HG03565 (cell line): ENCODE data around the gene PAQR6.
"Not testable (repeated sequence)": the region's sequence is repeated elsewhere in the genome, so short reads cannot be mapped to it uniquely, and the experiment has no call there.

Experiments
- ATAC-seq: cut with Tn5 transposase; IDR thresholded peaks from one replicate; pipeline ENCODE4 v1.9.1; 2021; ENCODE audit warnings: mild to moderate bottlenecking, moderate library complexity; ENCODE audit not compliant: unreplicated experiment

Gene PAQR6

GRCh38 chr1:156233426-156234127, 14.3 kb downstream of the PAQR6 start:
- no peak for ATAC-seq

DNA sequence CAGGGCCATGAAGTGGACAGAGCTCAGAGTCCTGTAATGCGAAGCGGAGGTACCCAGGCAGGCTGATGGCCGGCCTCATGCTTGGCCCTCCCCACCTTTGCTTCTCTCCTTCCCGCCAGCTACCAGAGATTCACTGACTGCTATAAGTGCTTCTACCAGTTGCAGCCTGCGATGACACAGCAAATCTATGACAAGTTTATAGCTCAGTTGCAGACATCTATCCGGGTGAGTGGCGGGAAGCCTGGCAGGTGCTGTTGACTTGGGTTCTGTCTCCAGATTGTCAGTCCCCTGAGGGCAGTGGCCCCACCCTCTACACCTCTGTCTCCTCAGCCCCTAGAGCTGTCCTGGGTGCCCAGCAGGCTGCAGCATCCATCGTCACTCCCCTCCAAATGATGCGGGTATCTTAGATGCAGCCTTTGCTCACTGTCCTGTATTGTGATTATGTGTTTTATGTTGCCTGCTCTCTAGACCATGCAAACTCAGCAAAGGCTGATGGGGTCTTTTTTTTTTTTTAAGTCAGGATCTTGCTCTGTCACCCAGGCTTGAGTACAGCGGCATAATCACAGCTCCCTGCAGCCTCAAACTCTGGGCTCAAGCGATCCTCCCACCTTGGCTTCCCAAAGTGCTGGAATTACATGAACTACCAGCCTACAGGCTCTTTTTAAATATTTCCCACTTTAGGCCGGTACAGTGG, 15.5 kb downstream of the PAQR6 start:
- ATAC-seq, result no peak

DNA sequence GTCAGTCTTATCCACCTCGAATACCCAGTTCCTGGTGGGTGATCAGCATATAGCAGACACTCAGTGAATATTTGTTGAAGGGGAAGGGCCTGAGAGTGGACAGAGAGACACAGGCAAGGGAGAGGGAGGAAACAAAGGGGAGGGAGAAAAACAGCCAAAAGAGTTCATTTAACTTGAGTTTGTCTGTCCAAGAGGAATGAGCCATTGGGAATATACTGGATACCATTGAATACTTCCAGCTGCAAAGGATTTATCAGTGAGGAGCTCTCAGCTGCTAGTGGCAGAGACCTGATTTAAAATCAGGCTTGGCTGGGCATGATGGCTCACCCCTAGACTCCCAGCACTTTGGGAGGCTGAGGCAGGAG, 17.4 kb downstream of the PAQR6 start:
- no peak for ATAC-seq

DNA sequence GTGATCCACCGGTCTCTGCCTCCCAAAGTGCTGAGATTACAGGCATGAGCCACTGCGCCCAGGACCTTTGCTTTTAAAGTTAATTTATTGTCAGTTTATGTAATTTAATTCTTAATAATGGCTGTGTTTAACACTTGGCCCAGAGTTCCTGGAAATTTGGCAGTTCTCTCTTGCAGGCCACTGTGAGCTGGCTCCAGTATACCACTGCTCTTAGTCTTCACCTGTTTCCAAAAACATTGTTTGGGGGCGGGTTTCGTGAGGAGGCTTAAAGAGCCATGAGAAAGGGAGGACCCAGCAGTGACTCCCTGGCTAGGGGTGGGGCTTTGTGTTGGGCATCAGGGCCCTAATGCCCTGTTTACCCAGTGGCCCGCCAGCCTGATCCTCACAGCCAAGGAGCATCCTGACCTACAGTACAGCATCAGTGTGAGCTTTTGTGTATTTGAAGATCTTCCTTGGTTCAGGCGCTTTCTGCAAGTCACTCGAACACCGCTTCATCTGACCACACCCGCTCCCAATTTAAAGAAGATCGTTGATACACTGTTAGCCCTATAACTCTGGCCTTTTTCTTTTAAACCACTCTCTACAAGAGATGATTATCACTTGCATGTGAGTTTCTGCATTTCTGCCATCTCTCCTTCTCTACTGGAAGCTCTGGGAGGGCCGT, 17.9 kb downstream of the PAQR6 start:
- no peak for ATAC-seq

DNA sequence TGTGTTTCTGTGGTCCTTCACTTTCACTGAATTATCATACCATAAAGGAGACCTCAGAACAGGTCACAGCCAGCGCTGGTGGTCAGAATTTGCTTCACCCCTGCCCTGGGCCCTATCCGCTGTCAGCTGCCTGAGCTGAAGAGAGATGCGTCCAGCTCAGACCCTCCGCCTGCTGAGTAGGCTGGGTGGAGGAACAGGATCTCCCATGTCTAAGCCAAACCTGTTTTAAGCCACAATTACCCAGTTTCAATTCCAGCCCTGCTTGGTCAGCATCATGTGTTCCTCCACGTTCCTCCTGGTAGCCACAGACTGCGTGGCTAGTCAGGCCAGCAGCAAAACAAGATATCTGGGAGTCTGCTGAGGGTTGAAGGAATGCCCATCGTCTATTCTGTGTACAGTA, 19.4 kb downstream of the PAQR6 start:
- ATAC-seq, result no peak

- ATAC-seq, result peak; percentile 8
Observed at GRCh38 chr1:156226782-156227181, 21.1 kb downstream of the PAQR6 start.

- peak; percentile 64 for ATAC-seq
Observed at GRCh38 chr1:156226116-156226538, 21.7 kb downstream of the PAQR6 start.

GRCh38 chr1:156225677-156226014, 22.2 kb downstream of the PAQR6 start:
- no peak for ATAC-seq

DNA sequence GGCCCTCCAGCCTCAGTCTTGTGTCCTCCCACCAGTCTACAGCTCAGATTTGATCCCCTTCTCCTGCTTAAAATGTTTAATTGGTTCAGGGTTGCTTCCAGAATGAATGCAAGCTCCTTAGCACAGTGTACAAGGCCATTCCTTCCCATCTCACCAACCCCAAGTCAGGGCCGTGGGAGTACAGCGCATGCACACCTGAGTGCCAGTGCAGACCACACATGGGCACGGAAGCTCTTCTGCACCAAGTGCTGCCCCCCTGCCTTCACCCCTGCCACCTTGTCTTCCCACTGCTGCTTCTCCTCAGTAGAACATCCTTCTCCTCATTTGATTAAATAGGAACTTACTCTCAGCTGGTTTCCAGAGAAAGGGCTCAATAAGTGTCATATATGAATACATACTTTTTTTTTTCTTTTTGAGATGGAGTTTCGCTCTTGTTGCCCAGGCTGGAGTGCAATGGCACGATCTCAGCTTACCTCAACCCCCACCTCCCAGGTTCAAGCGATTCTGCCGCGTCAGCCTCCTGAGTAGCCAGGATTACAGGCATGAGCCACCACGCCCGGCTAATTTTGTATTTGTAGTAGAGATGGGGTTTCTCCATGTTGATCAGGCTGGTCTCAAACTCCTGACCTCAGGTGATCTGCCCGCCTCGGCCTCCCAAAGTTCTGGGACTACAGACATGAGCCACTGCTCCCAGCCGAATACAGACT, 25.7 kb downstream of the PAQR6 start:
- ATAC-seq, result no peak

DNA sequence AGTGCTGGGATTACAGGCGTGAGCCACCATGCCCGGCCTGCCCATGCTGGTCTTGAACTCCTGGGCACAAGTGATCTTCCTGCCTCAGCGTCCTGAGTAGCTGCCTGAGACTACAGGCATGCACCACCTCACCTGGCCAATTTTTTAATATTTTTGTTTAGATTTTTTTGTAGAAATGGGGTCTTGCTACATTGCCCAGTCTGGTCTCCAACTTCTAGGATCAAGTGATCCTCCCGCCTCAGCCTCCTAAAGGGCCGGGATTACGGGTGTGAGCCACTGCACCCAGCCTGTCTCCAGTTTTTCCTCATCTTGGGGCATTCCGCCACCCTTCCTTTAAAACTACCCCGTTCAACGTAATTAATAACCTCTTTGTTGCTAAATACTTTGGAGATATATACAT, 27.6 kb downstream of the PAQR6 start:
- ATAC-seq, result no peak

GRCh38 chr1:156217871-156218270, 30.0 kb downstream of the PAQR6 start:
- no peak for ATAC-seq

GRCh38 chr1:156216361-156217086, 31.3 kb downstream of the PAQR6 start:
- ATAC-seq, result not testable (repeated sequence)

GRCh38 chr1:156214024-156214748, 33.7 kb downstream of the PAQR6 start:
- no peak for ATAC-seq

GRCh38 chr1:156213644-156213966, 34.3 kb downstream of the PAQR6 start:
- no peak for ATAC-seq

GRCh38 chr1:156212833-156213643, 34.8 kb downstream of the PAQR6 start, which contains the start of gene PMF1:
PMF1 (plus strand) TSS chr1:156213007; CDS start chr1:156213016, 9 bp downstream.
- peak; percentile 69 for ATAC-seq

DNA sequence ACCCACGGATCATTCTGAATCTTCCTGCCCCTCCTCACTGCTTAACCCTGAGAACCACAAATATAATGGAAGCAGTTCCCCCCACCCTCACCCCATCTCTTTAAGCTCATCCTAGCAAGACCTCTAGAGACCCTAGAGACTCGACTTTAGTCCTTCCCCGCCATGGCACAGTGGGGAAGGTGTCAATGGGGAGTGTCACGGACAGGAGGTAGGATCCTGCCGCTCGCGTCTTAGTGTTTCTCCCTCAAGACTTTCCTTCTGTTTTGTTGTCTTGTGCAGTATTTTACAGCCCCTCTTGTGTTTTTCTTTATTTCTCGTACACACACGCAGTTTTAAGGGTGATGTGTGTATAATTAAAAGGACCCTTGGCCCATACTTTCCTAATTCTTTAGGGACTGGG, 35.7 kb downstream of the PAQR6 start:
- ATAC-seq, result no peak

DNA sequence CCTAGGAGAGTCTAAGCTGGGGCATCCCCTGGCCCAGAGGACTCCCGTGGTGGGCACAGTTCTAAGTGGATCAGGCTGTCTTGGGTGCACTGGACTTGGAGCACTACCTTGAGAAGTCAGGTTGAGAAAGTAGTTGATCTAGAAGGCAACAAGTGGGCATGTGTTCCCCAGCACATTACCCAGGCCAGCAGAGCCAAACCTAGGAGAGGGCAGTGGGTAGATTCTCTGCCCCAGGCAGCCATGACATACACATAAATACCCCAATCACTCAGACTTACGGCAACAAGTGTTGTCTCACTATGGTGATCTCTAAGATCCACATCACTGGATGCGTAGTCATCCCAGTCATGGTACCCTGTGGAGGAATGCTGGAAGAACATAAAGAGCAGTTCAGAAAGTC, 36.6 kb downstream of the PAQR6 start:
- ATAC-seq, result no peak

- ATAC-seq, result no peak
Observed at GRCh38 chr1:156204686-156205085, 43.2 kb downstream of the PAQR6 start.

GRCh38 chr1:156203331-156203730, 44.5 kb downstream of the PAQR6 start:
- ATAC-seq, result no peak
